Psoas muscle (tissue), 8 donors: ENCODE measurements around the gene MYLK2. TPM values are rescaled to one million over a fixed set of nuclear protein-coding genes. Genes with fewer than 3 reads are reported as not detected.

Source experiments
- ATAC-seq, 4 donors: fragments of 200-7000 bp; cut with Tn5 transposase; one replicate each; pipeline ENCODE4 v1.9.1; 2020; ENCODE audit warnings: moderate library complexity in 3 of 4, mild to moderate bottlenecking in 2 of 4
- DNase-seq, 2 donors: peaks; one replicate each; pipeline ENCODE4 v3.0.0-alpha.2; 2020
- H3K27ac ChIP-seq: fragments of 200-600 bp; one replicate; pipeline ENCODE4 v1.8.0; 2022
- H3K27me3 ChIP-seq, 3 donors: fragments of 200-600 bp in 1 of 3; one replicate each; pipeline versions ENCODE4 v1.6.1 to v1.8.0; 2013 to 2022; ENCODE audit warnings: low read length in 2 of 3, mild to moderate bottlenecking in 2 of 3, moderate library complexity in 1 of 3; ENCODE audit not compliant: insufficient read depth in 3 of 3
- H3K36me3 ChIP-seq, 2 donors: fragments of 200-600 bp in 1 of 2; one replicate each; pipeline versions ENCODE4 v1.6.1 to v1.8.0; 2013 to 2022; ENCODE audit warnings: low read depth in 1 of 2, mild to moderate bottlenecking in 1 of 2, moderate library complexity in 1 of 2; ENCODE audit not compliant: insufficient read depth in 1 of 2
- H3K4me1 ChIP-seq: fragments of 200-600 bp; one replicate; pipeline ENCODE4 v1.8.0; 2022
- H3K4me3 ChIP-seq: fragments of 200-600 bp; one replicate; pipeline ENCODE4 v1.8.0; 2022; ENCODE audit warnings: mild to moderate bottlenecking
- H3K9me3 ChIP-seq: fragments of 200-600 bp; one replicate; pipeline ENCODE4 v1.8.0; 2022
- CTCF ChIP-seq: fragments of 200-600 bp; IDR thresholded peaks from one replicate; pipeline ENCODE4 v1.8.0; 2022; ENCODE audit warnings: antibody characterized with exemption
- WGBS, 3 donors: extraction: QIAGEN DNeasy Blood & Tissue Kit; methylation state at CpG; one replicate each; pipeline versions ENCODE4 v1.1.6 to v1.1.7; 2013; 5-methylcytosine and 5-hydroxymethylcytosine counted together
- intact Hi-C, 2 donors: fragments of 100-400 bp; cut with DNase I; formaldehyde crosslinking; loops; one replicate each; pipeline versions ENCODE4 v1.11.0 to v1.14.2; 2022
- long read RNA-seq, 2 donors: library from polyadenylated mRNA; unstranded; transcript quantifications; one replicate each; pipeline ENCODE4 v2.0.0, GENCODE V29; 2021
- polyA plus RNA-seq, 3 donors: library from polyadenylated mRNA; stranded (reverse); fragments of 200-250 nt; gene quantifications; one replicate each; pipeline ENCODE4 v1.2.3, GENCODE V29; 2013
- total RNA-seq, 4 donors: library from RNA; stranded (reverse); fragmentation: NEBNext Ultra II Directional in 2 of 4; extraction: Animal tissue kit (Norgen Biotek cat#: 25700) in 2 of 4; gene quantifications; one replicate each; pipeline versions ENCODE4 v1.2.1 to v1.2.4, GENCODE V29; 2021 to 2023
- donor health status: healthy with polysubstance abuse.
- donor health status: DM: no; HTN: no; CAD: no; lungs with moderate emphysema.
- donor health status: Bipolar disorder and iron deficiency.
- donor health status: healthy.
- donor health status: DM: yes; HTN: yes; CAD: no.
- donor health status: DM: no; HTN: no; CAD: no.
- donor health status: DM: no; HTN: no; CAD: no.
- donor health status: DM: yes; HTN: yes; CAD: no.

Gene MYLK2
- total RNA-seq (100 to 1,000 TPM in 2 of 4 donors, 10 to 100 TPM in 2; 55.8 to 144 (median 102) TPM), polyA plus RNA-seq (100 to 1,000 TPM in 1 of 3 donors, 10 to 100 TPM in 2; 30.6 to 273 (median 91.4) TPM)
- long read RNA-seq, donor 1, transcript MYLK2-201 (13 exons, 2,787 nt), result major isoform, 79 of 130 reads
- long read RNA-seq, donor 1, transcript MYLK2-202 (12 exons, 2,956 nt), result minor isoform, 16 of 130 reads
- long read RNA-seq, donor 1, partial matches to known transcripts, result 31 of 130 reads
- long read RNA-seq, donor 1, other reads (novel, unspliced or antisense), result 4 of 130 reads
- long read RNA-seq, donor 2, transcript MYLK2-201 (13 exons, 2,787 nt), result major isoform, 144 of 217 reads
- long read RNA-seq, donor 2, transcript MYLK2-202 (12 exons, 2,956 nt), result minor isoform, 22 of 217 reads
- long read RNA-seq, donor 2, partial matches to known transcripts, result 41 of 217 reads
- long read RNA-seq, donor 2, other reads (novel, unspliced or antisense), result 9 of 217 reads

- peak within 1 kb of the TSS; percentile 78 for H3K4me3 ChIP-seq
- peaks cover 0 to 12% of the 10 kb centered on the region in 2 donors for H3K36me3 ChIP-seq
- peak within 1 kb of the TSS; percentile 80 for H3K27ac ChIP-seq
- WGBS, 3 donors, result 17 to 28% (median 25%) methylated on average over 13 to 16 of the region's 16 CpGs
- DNase-seq (peak; percentile 81 to 92), ATAC-seq (peak; percentile 63 to 70 (median 66))
- no peaks in the 10 kb centered on the region for H3K27me3 ChIP-seq
- intact Hi-C loops, result loop anchor here in 1 of 2 donors (5.0 kb wide), 1 partner anchor 72 kb away; no protein-coding TSS in a partner anchor
- no peak for TF ChIP-seq CTCF
- H3K9me3 ChIP-seq, result no peaks in the 10 kb centered on the region
- H3K4me1 ChIP-seq, result peaks cover 43% of the 10 kb centered on the region
Observed at GRCh38 chr20:31819083-31819784, at the start of gene MYLK2. Gene MYLK2 (plus strand): TSS chr20:31819356. CDS start chr20:31819581, 225 bp downstream.

- DNase-seq, result no peak
- no peak for TF ChIP-seq CTCF
- WGBS, 3 donors, result 77 to 90% (median 84%) methylated on average over 5 of the region's 5 CpGs
- Histone ChIP-seq H3K36me3 (no peaks in the 10 kb centered on the region), H3K27ac (no peak overlapping the region), H3K4me1 (no peaks in the 10 kb centered on the region), H3K27me3 (no peaks in the 10 kb centered on the region), H3K4me3 (no peak overlapping the region), H3K9me3 (no peaks in the 10 kb centered on the region)
- intact Hi-C loops, result no loop called here
- ATAC-seq, result no peak
Observed at GRCh38 chr20:31769681-31770080, 49.5 kb upstream of the MYLK2 start.

GRCh38 chr20:31770243-31770642 lies 48.9 kb upstream of the MYLK2 start:
- H3K27me3 ChIP-seq, result no peaks in the 10 kb centered on the region
- intact Hi-C loops, result no loop called here
- no peaks in the 10 kb centered on the region for H3K36me3 ChIP-seq
- H3K4me3 ChIP-seq, result peak overlapping the region; percentile 15
- no peak for ATAC-seq
- TF ChIP-seq CTCF, result no peak
- WGBS, 3 donors, result 30 to 59% (median 32%) methylated on average over 1 of the region's 1 CpG
- no peak overlapping the region for H3K27ac ChIP-seq
- no peaks in the 10 kb centered on the region for H3K4me1 ChIP-seq
- no peaks in the 10 kb centered on the region for H3K9me3 ChIP-seq
- no peak for DNase-seq

DNA sequence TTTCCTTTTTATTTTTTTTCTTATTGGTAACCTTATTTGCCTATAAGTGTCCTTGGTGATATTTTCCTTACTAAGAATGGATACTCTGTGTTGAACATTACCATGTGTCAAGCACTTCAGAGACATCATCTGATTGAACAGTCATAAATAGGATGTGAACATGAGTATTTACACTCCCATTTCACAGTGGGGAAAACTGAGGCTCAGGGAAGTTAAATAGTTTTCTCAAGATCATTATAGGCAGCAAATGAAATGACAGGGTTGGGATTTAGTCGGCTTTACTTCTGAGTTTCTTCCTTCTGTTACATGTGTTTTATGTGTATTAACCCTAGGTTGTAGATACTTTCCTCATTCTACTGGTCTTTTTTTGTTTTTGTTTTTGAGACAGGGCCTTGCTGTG lies 44.7 kb upstream of the MYLK2 start:
- no peak for TF ChIP-seq CTCF
- ATAC-seq (no peak), DNase-seq (no peak)
- 93 to 97% (median 94%) methylated on average over 1 of the region's 1 CpG for WGBS, 3 donors
- H3K27me3 ChIP-seq, result no peaks in the 10 kb centered on the region
- intact Hi-C loops, result no loop called here
- no peak overlapping the region for H3K4me3 ChIP-seq
- H3K4me1 ChIP-seq, result no peaks in the 10 kb centered on the region
- H3K9me3 ChIP-seq, result no peaks in the 10 kb centered on the region
- peaks cover 0 to 5% of the 10 kb centered on the region in 2 donors for H3K36me3 ChIP-seq
- H3K27ac ChIP-seq, result no peak overlapping the region
